ENCODE results near the gene ULBP3. TPM values are rescaled to one million over a fixed set of nuclear protein-coding genes. Genes with fewer than 3 reads are reported as not detected.
"Not testable (repeated sequence)": the region's sequence is repeated elsewhere in the genome, so short reads cannot be mapped to it uniquely, and the experiment has no call there.

Gene ULBP3
- total RNA-seq, 8 experiments from 2014 or later: 5.0 to 43.3 (median 13.1) TPM

GRCh38 chr6:150024021-150024420 is 44.9 kb downstream of the ULBP3 start:
- ATAC-seq (replicated peaks in 6 of 8); H3K4me3 ChIP-seq; H3K4me1 ChIP-seq (replicated peaks in 1 of 2); H3K27ac ChIP-seq; in situ Hi-C loops (cut with MboI; ENCODE audit: low pct_unique_long_range_greater_than_20kb in 2 of 9, low sequenced_read_pairs in 9 of 9, unreplicated experiment in 9 of 9): not testable (repeated sequence)
- WGBS, 10 experiments: no CpG with 5 or more reads among the region's 2 CpGs

- WGBS, 10 experiments: no CpG with 5 or more reads among the region's 6 CpGs
- H3K4me1 ChIP-seq (replicated peaks in 1 of 2); H3K27ac ChIP-seq; ATAC-seq (replicated peaks in 6 of 8); in situ Hi-C loops (cut with MboI; ENCODE audit: low pct_unique_long_range_greater_than_20kb in 2 of 9, low sequenced_read_pairs in 9 of 9, unreplicated experiment in 9 of 9); H3K4me3 ChIP-seq: not testable (repeated sequence)
Measured at GRCh38 chr6:150021870-150022269, 47.1 kb downstream of the ULBP3 start.

- Histone ChIP-seq H3K4me3 (no peak overlapping the region), H3K27ac (no peak overlapping the region), H3K4me1 (replicated peaks in 1 of 2) (no peaks in the 10 kb centered on the region)
- no peak for ATAC-seq (replicated peaks in 6 of 8)
- 7 to 90% (median 49%) methylated on average over 1 to 3 of the region's 6 CpGs; no CpG with 5 or more reads in 3 of the 10 experiments for WGBS, 10 experiments
- in situ Hi-C loops (cut with MboI; ENCODE audit: low pct_unique_long_range_greater_than_20kb in 2 of 9, low sequenced_read_pairs in 9 of 9, unreplicated experiment in 9 of 9): loop anchor here in 1 of 9 experiments (10.0 kb wide), 1 partner anchor 84 kb away; no protein-coding TSS in a partner anchor
Measured at GRCh38 chr6:150018846-150019580, 49.9 kb downstream of the ULBP3 start.

GRCh38 chr6:150017186-150017521 is 51.8 kb downstream of the ULBP3 start:
- in situ Hi-C loops (cut with MboI; ENCODE audit: low pct_unique_long_range_greater_than_20kb in 2 of 9, low sequenced_read_pairs in 9 of 9, unreplicated experiment in 9 of 9): loop anchor here in 1 of 9 experiments (10.0 kb wide), 1 partner anchor 82 kb away; no protein-coding TSS in a partner anchor
- 0 to 13% (median 0%) methylated on average over 1 to 5 of the region's 5 CpGs for WGBS, 10 experiments
- not testable (repeated sequence) for H3K27ac ChIP-seq; H3K4me3 ChIP-seq; ATAC-seq (replicated peaks in 6 of 8); H3K4me1 ChIP-seq (replicated peaks in 1 of 2)

GRCh38 chr6:150016324-150017185 is 52.4 kb downstream of the ULBP3 start:
- no peak overlapping the region for H3K27ac ChIP-seq
- in situ Hi-C loops (cut with MboI; ENCODE audit: low pct_unique_long_range_greater_than_20kb in 2 of 9, low sequenced_read_pairs in 9 of 9, unreplicated experiment in 9 of 9): loop anchor here in 1 of 9 experiments (10.0 kb wide), 1 partner anchor 82 kb away; no protein-coding TSS in a partner anchor
- H3K4me3 ChIP-seq: no peak overlapping the region
- WGBS, 10 experiments: 0 to 57% (median 16%) methylated on average over 1 to 3 of the region's 6 CpGs; no CpG with 5 or more reads in 2 of the 10 experiments
- no peaks in the 10 kb centered on the region for H3K4me1 ChIP-seq (replicated peaks in 1 of 2)
- ATAC-seq (replicated peaks in 6 of 8): peak; percentile 35 to 81 (median 60)

- not testable (repeated sequence) for H3K27ac ChIP-seq; H3K4me1 ChIP-seq (replicated peaks in 1 of 2); H3K4me3 ChIP-seq
- ATAC-seq (replicated peaks in 6 of 8): peak; percentile 41 to 66 (median 58)
- in situ Hi-C loops (cut with MboI; ENCODE audit: low pct_unique_long_range_greater_than_20kb in 2 of 9, low sequenced_read_pairs in 9 of 9, unreplicated experiment in 9 of 9): loop anchor here in 1 of 9 experiments (10.0 kb wide), 1 partner anchor 81 kb away; no protein-coding TSS in a partner anchor
- 0 to 17% (median 9%) methylated on average over 1 to 11 of the region's 15 CpGs; no CpG with 5 or more reads in 3 of the 10 experiments for WGBS, 10 experiments
Measured at GRCh38 chr6:150015281-150016001, 53.5 kb downstream of the ULBP3 start.

GRCh38 chr6:150014623-150015280 is 54.2 kb downstream of the ULBP3 start:
- not testable (repeated sequence) for H3K27ac ChIP-seq; H3K4me1 ChIP-seq (replicated peaks in 1 of 2); H3K4me3 ChIP-seq
- in situ Hi-C loops (cut with MboI; ENCODE audit: low pct_unique_long_range_greater_than_20kb in 2 of 9, low sequenced_read_pairs in 9 of 9, unreplicated experiment in 9 of 9): loop anchor here in 1 of 9 experiments (10.0 kb wide), 1 partner anchor 80 kb away; no protein-coding TSS in a partner anchor
- peak in 3 of 8 experiments; percentile 5 to 18 (median 10) for ATAC-seq (replicated peaks in 6 of 8)
- WGBS, 10 experiments: no CpG with 5 or more reads among the region's 50 CpGs

- in situ Hi-C loops (cut with MboI; ENCODE audit: low pct_unique_long_range_greater_than_20kb in 2 of 9, low sequenced_read_pairs in 9 of 9, unreplicated experiment in 9 of 9): loop anchor here in 1 of 9 experiments (10.0 kb wide), 1 partner anchor 79 kb away; no protein-coding TSS in a partner anchor
- peak in 2 of 8 experiments; percentile 21 to 30 for ATAC-seq (replicated peaks in 6 of 8)
- H3K27ac ChIP-seq; H3K4me1 ChIP-seq (replicated peaks in 1 of 2); H3K4me3 ChIP-seq: not testable (repeated sequence)
- WGBS, 10 experiments: 0% methylated on average over 2 of the region's 24 CpGs; no CpG with 5 or more reads in 9 of the 10 experiments
Measured at GRCh38 chr6:150013785-150014622, 54.9 kb downstream of the ULBP3 start.

- not testable (repeated sequence) for ATAC-seq (replicated peaks in 6 of 8); H3K4me3 ChIP-seq; H3K4me1 ChIP-seq (replicated peaks in 1 of 2); H3K27ac ChIP-seq
- in situ Hi-C loops (cut with MboI; ENCODE audit: low pct_unique_long_range_greater_than_20kb in 2 of 9, low sequenced_read_pairs in 9 of 9, unreplicated experiment in 9 of 9): loop anchor here in 1 of 9 experiments (10.0 kb wide), 1 partner anchor 78 kb away; no protein-coding TSS in a partner anchor
- 0 to 70% (median 20%) methylated on average over 1 to 6 of the region's 8 CpGs; no CpG with 5 or more reads in 1 of the 10 experiments for WGBS, 10 experiments
Measured at GRCh38 chr6:150012846-150013784, 55.8 kb downstream of the ULBP3 start.
